GM15510 (cell line): ENCODE data around the gene PLEKHA4.

Source experiments
- POLR2A ChIP-seq: IDR thresholded peaks from 3 replicates; pipeline ENCODE4 v1.6.1; 2011; ENCODE audit warnings: borderline replicate concordance; ENCODE audit not compliant: insufficient read length; ENCODE audit errors: extremely low read depth

Gene PLEKHA4

DNA sequence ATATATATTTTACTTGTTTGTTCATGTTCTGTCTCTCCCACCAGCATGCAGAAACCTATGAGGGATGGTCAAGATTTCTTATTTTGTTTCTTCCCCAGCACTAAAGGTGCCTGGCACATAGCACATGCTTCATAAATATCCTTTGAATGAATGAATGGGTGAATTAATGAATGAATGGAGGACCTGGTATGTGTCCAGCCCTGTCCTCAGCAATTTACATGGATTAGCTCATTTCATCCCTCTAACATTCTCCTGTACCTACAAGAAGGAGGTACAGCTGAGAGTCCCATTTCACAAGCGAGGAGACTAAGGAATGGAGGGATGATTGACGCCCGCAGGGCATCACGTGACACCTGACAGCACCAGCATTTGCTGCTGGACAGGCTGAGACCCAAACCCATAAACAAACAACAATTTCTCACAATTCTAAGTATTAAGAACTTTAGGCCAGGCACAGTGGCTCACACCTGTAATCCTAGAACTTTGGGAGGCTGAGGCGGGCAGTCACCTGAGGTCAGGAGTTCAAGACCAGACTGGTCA, 50.8 kb downstream of the PLEKHA4 start:
- no peak for TF ChIP-seq POLR2A

DNA sequence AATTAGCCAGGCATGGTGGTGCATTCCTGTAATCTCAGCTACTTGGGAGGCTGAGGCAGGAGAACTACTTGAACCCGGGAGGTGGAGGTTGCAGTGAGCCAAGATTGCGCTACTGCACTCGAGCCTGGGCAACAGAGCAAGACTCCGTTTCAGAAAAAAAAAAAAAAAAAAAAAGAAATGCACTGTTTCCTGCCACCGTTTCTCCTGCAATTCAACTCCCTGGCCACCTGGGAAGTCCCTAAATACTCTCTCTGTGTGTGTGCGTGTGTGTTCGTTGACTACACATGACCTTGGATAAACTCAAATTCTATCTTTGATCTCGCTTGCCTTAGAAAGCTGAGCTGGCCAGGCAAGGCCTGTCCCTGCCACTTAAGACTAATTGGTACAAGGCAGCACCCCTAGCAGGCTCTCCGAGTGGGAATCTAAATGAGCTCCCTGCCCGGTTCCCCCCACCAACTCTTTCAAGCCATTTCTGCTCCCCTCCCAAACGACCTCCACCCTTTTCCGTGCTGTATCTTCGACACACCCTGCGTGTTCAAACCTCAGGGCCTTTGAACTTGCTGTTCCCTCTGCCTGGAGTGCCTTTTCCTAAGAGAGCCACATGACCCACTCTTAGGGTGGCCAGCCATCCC, 52.4 kb downstream of the PLEKHA4 start:
- TF ChIP-seq POLR2A = no peak

DNA sequence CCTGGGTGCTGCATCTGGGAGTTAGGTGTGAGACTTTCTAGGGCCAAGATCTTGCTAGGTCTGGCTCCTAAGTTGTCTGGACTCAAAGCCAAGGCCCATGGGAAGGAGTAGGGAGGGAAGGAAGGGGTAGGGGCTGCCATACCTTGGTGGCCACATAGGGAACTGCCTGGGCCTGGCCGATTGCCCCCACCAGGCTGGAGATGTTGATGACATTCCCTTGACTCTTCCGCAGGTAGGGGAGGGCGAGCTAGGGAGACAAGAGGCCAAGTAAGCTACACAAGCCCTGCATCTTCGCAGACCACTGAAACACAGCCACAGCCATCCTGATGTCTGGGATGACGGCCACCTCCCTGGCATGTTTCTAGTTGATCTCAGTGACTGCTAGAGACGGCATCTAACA, 53.5 kb downstream of the PLEKHA4 start:
- no peak for TF ChIP-seq POLR2A

DNA sequence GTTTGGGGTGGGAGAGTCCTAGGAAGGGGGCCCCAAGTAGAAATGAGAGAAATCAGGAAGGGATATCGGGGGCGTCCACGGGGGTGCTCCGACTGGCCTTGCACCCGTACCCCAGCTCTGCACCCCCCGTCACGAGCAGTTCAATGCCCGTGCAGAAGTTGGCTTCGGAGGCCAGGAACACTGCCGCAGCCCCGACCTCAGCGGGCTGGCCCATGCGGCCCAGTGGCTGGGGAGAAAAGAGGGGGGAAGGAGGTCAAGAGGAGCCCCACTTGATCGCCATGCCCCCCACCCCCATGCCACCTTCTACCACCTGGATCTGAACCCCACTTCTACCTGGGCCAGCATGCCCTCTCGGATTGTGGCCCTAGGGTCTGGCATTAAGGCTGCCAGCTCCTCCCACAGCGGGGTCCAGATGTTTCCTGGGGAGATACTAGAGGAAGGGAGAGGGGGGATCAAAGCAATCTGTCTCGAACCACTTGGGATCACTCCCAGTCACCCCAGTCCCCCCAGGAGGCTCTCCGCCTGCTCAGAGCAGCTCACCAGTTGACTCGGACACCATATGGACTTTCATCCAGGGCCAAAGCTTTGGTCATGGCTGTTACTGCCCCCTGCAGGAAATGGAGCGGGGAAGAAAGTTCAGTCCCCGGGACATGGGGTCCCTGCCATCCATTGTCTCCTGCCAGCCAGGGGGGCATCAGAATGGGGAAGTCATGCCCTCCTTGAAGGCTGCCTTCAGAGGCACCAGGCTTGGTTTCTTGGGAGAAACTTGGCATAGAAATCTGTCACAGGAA, 55.1 kb downstream of the PLEKHA4 start:
- TF ChIP-seq POLR2A = no peak

DNA sequence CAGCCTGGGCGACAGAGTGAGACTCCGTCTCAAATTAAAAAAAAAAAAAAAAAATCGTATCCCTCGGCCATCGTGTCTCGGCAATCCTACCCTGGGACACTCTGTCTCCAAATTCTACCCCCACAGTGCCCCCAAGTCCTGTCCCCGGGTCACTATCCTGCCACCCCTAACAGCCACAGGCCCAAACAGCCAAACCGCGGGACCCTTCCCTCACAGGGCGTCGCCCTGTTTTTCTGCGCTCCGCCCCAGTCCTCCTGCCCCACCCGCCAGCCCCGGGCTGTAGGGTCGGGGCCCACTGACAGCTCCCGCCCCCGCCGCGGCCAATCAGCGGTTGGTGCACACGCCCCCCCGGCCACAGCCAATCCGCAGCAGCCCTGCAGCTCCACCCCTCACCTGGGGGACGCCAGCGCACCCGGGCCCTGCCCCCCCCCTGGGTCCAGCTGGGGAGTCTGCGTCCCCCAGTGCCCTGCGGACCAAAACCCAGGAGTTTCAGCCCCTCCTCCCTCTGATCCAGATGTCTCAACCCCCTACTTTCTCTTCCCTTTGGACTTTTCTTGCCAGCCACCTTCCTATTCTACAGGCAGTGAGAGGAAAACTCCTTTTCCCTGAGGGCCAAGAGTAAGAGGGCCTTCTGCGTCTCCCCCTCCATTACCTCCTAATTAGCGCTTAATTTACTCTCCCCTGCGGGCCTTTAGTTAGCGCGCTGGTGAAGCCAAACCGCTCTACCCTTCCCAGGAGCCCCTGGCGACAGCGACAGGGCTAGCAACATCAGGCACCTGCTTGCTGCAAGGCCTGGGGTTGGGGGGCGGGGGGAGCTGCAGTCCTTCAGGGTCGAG, 56.1 kb downstream of the PLEKHA4 start:
- TF ChIP-seq POLR2A = peak; percentile 37

DNA sequence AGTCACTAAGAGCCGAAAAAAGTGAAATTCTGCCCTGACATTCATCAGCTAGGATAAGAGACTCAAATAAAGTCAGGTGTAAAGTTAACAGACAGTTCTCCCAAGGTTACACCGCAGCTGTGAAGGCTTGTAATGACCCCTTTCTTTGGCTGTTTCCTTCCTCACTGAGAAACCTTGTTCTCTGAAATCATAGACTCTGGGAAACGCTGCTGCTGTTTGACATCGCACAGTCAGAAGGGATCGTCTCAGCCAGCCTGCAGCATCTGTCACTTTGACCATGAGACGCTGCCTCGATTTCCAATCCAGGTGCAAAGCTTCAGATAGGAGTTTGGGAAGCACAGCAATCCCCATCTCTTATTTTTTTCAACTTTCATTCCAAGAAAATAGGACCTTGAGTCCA, 58.3 kb downstream of the PLEKHA4 start:
- TF ChIP-seq POLR2A = no peak

DNA sequence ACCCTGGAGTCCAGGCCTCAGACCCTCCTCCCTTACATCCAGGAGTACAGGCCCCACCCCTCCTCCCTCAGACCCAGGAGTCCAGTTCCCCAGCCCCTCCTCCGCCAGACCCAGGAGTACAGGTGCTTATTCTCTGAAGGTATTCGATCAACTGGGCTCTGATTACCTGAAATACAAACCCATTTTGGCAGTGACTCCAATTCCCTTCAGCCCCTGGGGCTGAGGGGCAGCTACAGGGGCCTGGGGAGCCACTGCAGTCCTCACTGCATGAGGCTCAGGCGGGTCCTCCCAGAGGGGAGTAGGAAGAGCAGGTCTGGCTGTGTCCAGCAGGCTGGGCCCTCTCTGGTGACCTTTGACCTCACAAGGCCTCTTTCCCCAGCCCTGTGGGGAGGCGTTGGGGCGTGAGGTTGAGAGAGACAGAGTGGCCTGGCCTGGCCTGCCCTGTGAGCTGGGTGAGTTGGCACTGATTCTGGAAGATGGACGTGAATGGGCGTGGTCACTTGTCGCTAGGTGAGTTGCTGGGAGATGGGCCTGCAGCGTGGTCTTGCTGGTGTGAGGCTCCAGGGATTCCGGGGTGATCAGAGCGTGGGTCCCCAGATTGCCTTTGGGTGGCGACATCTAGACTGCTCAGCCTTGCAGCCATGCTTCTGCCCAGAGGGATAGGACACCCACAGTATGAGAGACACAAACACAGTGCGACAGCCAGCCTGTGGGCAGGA, 60.7 kb downstream of the PLEKHA4 start:
- no peak for TF ChIP-seq POLR2A

DNA sequence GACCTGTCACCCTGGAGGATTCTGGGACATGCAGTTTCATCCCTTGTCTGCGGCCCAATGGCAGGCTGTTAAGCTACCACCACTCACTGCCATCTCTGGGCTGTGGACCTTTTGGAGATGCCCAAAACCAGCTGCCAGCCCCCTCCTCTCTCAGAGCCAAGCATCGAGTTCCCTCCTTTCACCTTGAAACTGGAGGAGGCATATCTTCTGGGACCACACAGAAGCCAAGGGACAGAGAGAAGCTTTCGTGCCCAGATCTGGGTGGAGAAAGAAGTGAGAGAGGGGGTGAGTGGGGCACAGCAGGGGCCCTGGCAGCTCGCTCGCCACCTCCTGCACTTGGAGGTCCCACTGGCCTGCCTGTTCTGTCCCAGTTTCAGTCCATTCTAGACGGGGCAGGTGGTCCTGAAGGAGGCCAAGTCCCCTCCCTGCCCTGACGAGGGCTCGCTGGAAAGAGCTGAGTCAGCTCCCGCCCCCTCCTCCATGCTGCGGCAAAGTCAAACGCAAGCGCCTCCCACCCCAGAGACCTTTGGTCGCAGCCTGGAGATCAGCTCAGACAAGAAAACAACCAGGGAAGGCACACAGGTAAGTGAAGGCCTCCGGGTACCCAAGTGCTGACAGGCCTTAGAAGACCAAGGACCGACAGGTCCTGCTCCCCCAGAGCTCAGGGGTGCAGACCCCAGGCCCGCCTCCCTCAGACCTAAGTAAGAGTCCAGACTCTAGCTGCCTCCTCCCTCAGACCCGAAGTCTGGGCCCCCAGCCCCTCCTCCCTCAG, 61.4 kb downstream of the PLEKHA4 start:
- no peak for TF ChIP-seq POLR2A

DNA sequence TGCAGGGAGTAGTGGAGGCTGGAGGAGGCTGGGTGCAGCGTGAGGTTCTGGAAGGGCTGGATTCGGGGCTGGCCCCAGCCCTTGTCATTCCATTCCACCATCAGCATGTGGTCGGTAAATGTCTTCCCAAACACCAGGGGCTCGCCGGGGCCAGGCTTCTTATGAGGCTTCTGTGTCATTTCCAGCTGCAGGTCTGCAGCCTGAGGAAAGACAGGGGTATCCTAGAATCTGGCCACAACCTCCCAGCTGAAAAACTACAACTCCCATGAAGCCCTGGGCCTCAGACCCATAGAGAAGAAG, 61.9 kb downstream of the PLEKHA4 start:
- TF ChIP-seq POLR2A = no peak

DNA sequence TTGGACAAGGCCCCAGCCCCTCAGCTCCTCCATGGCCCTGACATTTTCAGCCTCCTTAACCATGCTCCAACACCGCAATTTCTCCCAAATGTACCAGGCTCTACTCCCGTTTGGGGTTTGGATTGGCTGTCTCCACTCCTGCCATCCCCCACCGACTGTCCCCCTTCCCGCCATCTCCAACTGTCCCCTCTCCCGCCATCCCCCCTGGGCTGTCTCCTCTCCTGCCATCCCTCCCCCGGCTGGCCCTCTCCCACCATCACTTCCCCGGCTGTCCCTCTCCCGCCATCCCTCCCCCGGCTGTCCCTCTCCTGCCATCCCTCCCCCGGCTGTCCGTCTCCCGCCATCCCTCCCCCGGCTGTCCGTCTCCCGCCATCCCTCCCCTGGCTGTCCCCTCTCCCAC, 63.0 kb downstream of the PLEKHA4 start:
- TF ChIP-seq POLR2A = no peak

DNA sequence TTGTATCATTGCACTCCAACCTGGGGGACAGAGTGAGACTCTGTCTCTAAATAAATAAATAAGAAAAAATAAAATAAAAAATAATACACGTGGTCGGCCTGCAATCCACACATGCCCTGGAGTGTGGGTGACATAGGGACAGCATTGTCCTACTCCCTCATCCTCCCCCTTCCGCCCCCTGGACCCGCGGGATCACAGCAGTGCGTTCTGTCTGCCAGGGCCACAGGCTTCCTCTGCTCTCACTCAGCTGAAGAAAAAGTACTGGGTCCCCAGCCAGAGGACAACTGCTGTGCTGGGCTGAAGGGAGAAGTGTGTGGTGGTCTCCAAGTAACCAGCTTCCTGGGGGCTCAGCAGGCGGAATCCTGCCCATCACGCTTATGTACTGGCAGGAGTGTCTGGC, 63.9 kb downstream of the PLEKHA4 start:
- no peak for TF ChIP-seq POLR2A

DNA sequence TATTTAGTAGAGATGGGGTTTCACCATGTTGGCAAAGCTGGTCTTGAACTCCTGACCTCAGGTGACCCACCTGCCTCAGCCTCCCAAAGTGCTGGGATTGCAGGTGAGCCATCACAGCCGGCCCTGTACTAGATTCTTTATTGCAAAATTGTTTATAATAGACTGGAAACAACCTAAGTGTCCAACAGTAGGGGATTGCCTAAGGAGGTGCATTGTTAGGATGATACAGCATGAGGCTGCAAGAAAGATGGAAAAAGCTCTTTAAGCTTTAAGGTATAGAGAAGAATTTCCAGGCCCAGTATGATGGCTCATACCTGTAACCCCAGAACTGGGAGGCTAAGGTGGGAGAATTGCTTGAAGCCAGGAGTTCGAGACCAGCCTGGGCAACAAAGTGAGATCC, 65.8 kb downstream of the PLEKHA4 start:
- TF ChIP-seq POLR2A = no peak

DNA sequence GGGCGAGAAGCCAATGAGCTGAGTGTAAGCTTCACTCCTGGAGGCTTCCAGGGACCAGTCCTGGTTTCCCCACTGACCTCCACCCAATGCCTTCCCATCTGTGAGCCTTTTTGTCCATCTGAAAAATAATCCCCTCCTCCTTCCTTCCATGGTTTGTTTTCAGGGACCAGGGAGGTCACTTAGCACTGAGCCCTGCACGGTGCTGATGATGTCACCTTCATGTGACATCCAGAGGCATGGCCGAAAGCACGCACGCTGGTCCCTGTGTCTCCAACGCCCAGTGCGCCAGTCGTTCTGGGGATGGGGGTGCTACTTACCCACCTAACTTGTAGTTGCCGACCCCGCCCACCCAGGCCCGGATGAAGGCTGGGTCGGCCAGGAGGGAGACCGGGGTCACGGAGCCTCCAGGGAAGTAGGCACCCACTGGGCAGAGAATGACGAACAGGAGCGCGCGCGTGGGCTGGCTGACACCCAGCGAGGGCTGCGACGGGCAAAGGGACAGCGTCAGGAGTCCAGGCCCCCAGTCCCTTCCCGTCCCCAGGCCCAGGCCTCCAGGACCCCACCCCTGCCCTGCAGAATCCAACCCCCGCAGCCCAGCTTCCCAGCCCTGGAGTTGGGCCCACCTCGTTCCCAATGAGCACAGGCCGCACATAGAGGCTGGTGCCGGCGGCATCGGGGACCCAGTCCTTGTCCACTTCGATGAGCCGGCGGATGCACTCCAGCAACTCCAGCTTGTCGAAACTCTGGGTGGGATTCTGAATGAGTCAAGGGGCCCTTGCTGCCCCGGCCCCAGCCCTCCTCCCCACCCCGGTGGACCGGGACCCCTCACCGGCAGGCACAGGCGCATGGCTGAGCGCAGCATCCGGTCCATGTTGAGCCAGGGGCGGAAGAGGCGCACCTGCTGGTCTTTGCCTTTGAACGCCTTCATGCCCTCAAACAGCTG, 68.8 kb downstream of the PLEKHA4 start:
- TF ChIP-seq POLR2A = no peak

DNA sequence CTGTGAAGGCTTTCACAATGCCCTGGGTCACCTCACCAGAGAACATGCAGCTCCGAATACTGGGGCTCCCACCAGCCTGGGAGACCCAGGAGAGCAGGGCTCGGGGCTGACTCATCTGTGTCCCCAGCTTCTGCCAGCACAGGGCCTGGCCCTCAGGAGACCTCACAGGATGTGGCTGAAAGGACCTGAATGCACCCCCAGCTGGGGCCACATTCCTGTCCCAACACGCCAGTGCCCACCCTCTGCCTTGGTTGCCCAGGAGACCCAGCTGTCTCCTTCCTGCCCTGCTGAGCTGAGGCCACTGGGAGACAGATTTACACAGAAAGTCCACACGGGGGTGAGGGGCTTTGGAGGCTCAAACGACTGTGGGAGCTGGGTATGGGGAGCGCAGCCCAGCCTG, 69.5 kb downstream of the PLEKHA4 start:
- no peak for TF ChIP-seq POLR2A

DNA sequence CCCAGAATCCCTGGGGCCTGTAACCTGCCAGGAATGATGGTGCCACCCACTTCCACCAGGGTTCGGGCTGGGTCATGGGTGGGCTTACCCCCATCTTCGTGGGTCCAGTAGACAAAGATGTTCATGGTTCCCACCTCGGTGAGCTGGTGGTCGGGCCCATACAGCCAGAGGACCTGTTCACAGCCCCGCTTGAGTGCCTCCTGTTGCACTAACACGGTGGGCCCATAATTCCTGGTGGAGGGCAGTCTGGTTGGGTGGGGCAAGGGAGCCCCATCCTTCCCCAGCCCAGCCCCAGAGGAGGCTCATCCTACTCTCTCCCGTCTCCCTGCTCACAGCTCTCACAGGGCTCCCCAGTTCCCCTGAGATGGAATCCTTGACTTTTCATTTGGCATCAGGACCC, 71.3 kb downstream of the PLEKHA4 start:
- TF ChIP-seq POLR2A = no peak
